HepG2 (cell line): Measurements from ENCODE around the gene SQSTM1. TPM values are rescaled to one million over a fixed set of nuclear protein-coding genes. Genes with fewer than 3 reads are reported as not detected.

Source experiments
- FOSL2 ChIP-seq: sonication (generic); formaldehyde crosslinking; IDR thresholded peaks from 2 replicates; pipeline ENCODE4 v1.4.0; 2020; ENCODE audit warnings: missing genetic modification reagents
- FOXA3 ChIP-seq: IDR thresholded peaks from 2 replicates; pipeline ENCODE4 v1.6.1; 2016; ENCODE audit warnings: missing genetic modification reagents, missing compliant biosample characterization
- HNRNPLL ChIP-seq: fragments of 200-400 bp; formaldehyde crosslinking; IDR thresholded peaks from 2 replicates; pipeline ENCODE4 v1.6.1; 2017; ENCODE audit warnings: mild to moderate bottlenecking, low read depth, low read length; ENCODE audit not compliant: poor library complexity, severe bottlenecking
- KAT7 ChIP-seq: IDR thresholded peaks from 2 replicates; pipeline ENCODE4 v1.6.1; 2018; ENCODE audit warnings: borderline replicate concordance, missing compliant biosample characterization
- PITX1 ChIP-seq: sonication (generic); formaldehyde crosslinking; IDR thresholded peaks from 2 replicates; pipeline ENCODE4 v1.5.1; 2020; ENCODE audit warnings: mild to moderate bottlenecking, missing genetic modification reagents
- SRF ChIP-seq: IDR thresholded peaks from 2 replicates; pipeline ENCODE4 v1.6.1; 2011; ENCODE audit warnings: mild to moderate bottlenecking, low read depth, low read length, moderate library complexity
- ZNF589 ChIP-seq: sonication (generic); formaldehyde crosslinking; conservative IDR thresholded peaks from 2 replicates; pipeline ENCODE4 v1.8.0; 2022; ENCODE audit warnings: mild to moderate bottlenecking, moderate library complexity, missing genetic modification reagents
- ZNF749 ChIP-seq: sonication (generic); formaldehyde crosslinking; IDR thresholded peaks from 2 replicates; pipeline ENCODE4 v1.8.0; 2022; ENCODE audit warnings: mild to moderate bottlenecking, missing genetic modification reagents, moderate library complexity, borderline replicate concordance
- ZNF792 ChIP-seq: IDR thresholded peaks from 2 replicates; pipeline ENCODE4 v1.6.1; 2016
- polyA plus RNA-seq, 8 experiments: library from polyadenylated mRNA; depleted of rRNA in 3 of 8; stranded (reverse) in 7 of 8; unstranded in 1 of 8; fragments of >200 nt; fragmentation: Illumina TruSeq in 4 of 8; extraction: Trizol in 4 of 8; gene quantifications; 2 replicates each; pipeline versions ENCODE4 v1.2.1 to v1.2.3, GENCODE V29; 2011 to 2016; ENCODE audit warnings: low read depth in 4 of 8, missing spikeins in 1 of 8, mixed read lengths in 1 of 8; ENCODE audit not compliant: insufficient read depth in 1 of 8
- total RNA-seq, 5 experiments: library from RNA; depleted of rRNA; stranded (reverse); fragments of >200 nt; fragmentation: Illumina TruSeq; extraction: Trizol; gene quantifications; 2 replicates each; pipeline ENCODE4 v1.2.3, GENCODE V29; 2016; ENCODE audit warnings: low read depth in 1 of 5
- TF ChIP-seq, protein P1 (sequence below): sonication (generic); formaldehyde crosslinking; IDR thresholded peaks from 2 replicates; pipeline ENCODE4 v1.8.0; 2022; ENCODE audit warnings: missing genetic modification reagents, mild to moderate bottlenecking, moderate library complexity, borderline replicate concordance
- TF ChIP-seq, protein P2 (sequence below): sonication (generic); formaldehyde crosslinking; IDR thresholded peaks from 2 replicates; pipeline ENCODE4 v1.4.0; 2020; ENCODE audit warnings: low read depth, mild to moderate bottlenecking, missing genetic modification reagents
- TF ChIP-seq, protein P3 (sequence below): sonication (generic); formaldehyde crosslinking; IDR thresholded peaks from 2 replicates; pipeline ENCODE4 v1.8.0; 2022; ENCODE audit warnings: mild to moderate bottlenecking, missing genetic modification reagents; ENCODE audit not compliant: insufficient replicate concordance
- TF ChIP-seq, protein P4 (sequence below): sonication (generic); formaldehyde crosslinking; IDR thresholded peaks from 2 replicates; pipeline ENCODE4 v1.4.0; 2020; ENCODE audit warnings: missing genetic modification reagents, low read depth, mild to moderate bottlenecking, borderline replicate concordance
- TF ChIP-seq, protein P5 (sequence below): sonication (generic); formaldehyde crosslinking; conservative IDR thresholded peaks from 2 replicates; pipeline ENCODE4 v1.8.0; 2022; ENCODE audit warnings: low read depth, missing genetic modification reagents

The SQSTM1 gene
- total and polyA plus RNA-seq, 2 of the 13 experiments (the other 11 are each of a cell fraction or from before 2014, with no cell fraction given) = 90.9 to 160 TPM

DNA sequence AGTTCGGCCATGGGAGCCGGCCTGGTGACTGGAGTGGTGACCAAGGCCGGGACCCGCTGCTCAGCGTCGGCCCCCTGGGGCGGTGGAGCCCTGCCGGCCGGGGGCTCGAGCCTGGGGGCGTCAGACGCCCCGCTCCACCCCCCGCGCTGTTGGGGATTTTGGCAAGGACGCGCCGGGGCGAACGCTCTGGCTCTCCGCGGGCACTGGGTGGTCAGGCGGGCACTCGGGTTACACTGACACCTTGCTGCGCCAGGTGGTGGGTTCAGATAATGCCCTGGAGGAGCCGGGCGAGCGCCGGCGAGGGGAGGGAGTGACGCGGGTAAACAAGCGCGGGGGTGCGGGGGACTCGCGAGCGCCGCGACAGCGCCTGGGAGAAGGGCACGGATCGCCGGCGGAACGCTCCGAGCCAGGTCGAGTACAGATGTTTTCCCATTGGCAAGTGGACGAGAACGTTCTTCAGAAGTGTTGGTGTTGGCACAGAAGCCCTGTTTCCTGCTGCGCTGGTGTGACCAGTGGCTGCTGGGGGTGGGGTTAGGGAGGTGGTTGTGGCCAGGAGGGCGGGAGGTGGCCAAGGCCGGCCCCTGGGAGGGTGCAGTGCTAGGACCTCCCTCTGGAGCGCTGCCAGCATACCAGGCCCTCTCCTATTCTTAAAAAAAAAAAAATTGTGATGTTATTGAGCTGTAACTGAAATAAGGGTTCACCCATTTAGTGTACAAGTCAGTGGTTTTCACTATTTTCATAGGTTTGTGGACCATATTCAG, 773 bp downstream of the SQSTM1 start (continued):
- no peak for TF ChIP-seq ZNF792
- no peak for TF ChIP-seq ZNF749 (CRISPR knock-in tag)
- TF ChIP-seq SRF = no peak
- peak; percentile 35; the same call in 1 of the 2 replicates for TF ChIP-seq FOXA3
- no peak for TF ChIP-seq HNRNPLL
- TF ChIP-seq, protein P1, sequence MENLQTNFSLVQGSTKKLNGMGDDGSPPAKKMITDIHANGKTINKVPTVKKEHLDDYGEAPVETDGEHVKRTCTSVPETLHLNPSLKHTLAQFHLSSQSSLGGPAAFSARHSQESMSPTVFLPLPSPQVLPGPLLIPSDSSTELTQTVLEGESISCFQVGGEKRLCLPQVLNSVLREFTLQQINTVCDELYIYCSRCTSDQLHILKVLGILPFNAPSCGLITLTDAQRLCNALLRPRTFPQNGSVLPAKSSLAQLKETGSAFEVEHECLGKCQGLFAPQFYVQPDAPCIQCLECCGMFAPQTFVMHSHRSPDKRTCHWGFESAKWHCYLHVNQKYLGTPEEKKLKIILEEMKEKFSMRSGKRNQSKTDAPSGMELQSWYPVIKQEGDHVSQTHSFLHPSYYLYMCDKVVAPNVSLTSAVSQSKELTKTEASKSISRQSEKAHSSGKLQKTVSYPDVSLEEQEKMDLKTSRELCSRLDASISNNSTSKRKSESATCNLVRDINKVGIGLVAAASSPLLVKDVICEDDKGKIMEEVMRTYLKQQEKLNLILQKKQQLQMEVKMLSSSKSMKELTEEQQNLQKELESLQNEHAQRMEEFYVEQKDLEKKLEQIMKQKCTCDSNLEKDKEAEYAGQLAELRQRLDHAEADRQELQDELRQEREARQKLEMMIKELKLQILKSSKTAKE (CRISPR knock-in tag) = no peak
- TF ChIP-seq FOSL2 = 0 out of 2 replicates have a peak, but pooled peaks have one; percentile 5
- 0 out of 2 replicates have a peak, but pooled peaks have one; percentile 30 for TF ChIP-seq ZNF589 (CRISPR knock-in tag)
- TF ChIP-seq, protein P2, sequence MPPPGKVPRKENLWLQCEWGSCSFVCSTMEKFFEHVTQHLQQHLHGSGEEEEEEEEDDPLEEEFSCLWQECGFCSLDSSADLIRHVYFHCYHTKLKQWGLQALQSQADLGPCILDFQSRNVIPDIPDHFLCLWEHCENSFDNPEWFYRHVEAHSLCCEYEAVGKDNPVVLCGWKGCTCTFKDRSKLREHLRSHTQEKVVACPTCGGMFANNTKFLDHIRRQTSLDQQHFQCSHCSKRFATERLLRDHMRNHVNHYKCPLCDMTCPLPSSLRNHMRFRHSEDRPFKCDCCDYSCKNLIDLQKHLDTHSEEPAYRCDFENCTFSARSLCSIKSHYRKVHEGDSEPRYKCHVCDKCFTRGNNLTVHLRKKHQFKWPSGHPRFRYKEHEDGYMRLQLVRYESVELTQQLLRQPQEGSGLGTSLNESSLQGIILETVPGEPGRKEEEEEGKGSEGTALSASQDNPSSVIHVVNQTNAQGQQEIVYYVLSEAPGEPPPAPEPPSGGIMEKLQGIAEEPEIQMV (CRISPR knock-in tag) = no peak; the same call in 1 of the 2 replicates
- TF ChIP-seq, protein P3, sequence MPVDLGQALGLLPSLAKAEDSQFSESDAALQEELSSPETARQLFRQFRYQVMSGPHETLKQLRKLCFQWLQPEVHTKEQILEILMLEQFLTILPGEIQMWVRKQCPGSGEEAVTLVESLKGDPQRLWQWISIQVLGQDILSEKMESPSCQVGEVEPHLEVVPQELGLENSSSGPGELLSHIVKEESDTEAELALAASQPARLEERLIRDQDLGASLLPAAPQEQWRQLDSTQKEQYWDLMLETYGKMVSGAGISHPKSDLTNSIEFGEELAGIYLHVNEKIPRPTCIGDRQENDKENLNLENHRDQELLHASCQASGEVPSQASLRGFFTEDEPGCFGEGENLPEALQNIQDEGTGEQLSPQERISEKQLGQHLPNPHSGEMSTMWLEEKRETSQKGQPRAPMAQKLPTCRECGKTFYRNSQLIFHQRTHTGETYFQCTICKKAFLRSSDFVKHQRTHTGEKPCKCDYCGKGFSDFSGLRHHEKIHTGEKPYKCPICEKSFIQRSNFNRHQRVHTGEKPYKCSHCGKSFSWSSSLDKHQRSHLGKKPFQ (CRISPR knock-in tag) = peak; percentile 70
- TF ChIP-seq, protein P4, sequence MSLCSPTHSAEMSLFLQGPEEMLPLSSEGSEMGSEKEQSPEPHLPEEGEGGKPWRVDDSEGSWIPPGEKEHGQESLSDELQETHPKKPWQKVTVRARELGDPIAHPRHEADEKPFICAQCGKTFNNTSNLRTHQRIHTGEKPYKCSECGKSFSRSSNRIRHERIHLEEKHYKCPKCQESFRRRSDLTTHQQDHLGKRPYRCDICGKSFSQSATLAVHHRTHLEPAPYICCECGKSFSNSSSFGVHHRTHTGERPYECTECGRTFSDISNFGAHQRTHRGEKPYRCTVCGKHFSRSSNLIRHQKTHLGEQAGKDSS = no peak
- TF ChIP-seq PITX1 = no peak; the same call in 1 of the 2 replicates
- TF ChIP-seq, protein P5, sequence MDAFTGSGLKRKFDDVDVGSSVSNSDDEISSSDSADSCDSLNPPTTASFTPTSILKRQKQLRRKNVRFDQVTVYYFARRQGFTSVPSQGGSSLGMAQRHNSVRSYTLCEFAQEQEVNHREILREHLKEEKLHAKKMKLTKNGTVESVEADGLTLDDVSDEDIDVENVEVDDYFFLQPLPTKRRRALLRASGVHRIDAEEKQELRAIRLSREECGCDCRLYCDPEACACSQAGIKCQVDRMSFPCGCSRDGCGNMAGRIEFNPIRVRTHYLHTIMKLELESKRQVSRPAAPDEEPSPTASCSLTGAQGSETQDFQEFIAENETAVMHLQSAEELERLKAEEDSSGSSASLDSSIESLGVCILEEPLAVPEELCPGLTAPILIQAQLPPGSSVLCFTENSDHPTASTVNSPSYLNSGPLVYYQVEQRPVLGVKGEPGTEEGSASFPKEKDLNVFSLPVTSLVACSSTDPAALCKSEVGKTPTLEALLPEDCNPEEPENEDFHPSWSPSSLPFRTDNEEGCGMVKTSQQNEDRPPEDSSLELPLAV (CRISPR knock-in tag) = no peak
- TF ChIP-seq KAT7 (CRISPR knock-in tag) = no peak
